SH-SY5Y (cell line): ENCODE results near the gene SLC24A4.

Experiments
- GATA2 ChIP-seq: IDR thresholded peaks from 2 replicates; pipeline ENCODE4 v1.6.1; 2011; ENCODE audit warnings: mild to moderate bottlenecking, low read depth, low read length
- GATA3 ChIP-seq: IDR thresholded peaks from 2 replicates; pipeline ENCODE4 v1.6.1; 2011; ENCODE audit warnings: low read depth, mild to moderate bottlenecking, low read length, moderate library complexity

Gene SLC24A4

GRCh38 chr14:92542766-92543554, 220.0 kb downstream of the SLC24A4 start:
- TF ChIP-seq GATA3 (no peak), GATA2 (no peak)

GRCh38 chr14:92544051-92544720, 221.2 kb downstream of the SLC24A4 start:
- TF ChIP-seq GATA3 (no peak), GATA2 (no peak)

- TF ChIP-seq GATA3 (no peak), GATA2 (no peak)
Measured at GRCh38 chr14:92546347-92547053, 223.5 kb downstream of the SLC24A4 start.

- no peak for TF ChIP-seq GATA3
- no peak for TF ChIP-seq GATA2
Measured at GRCh38 chr14:92549105-92549858, 226.3 kb downstream of the SLC24A4 start.

GRCh38 chr14:92549859-92550230, 226.9 kb downstream of the SLC24A4 start:
- TF ChIP-seq GATA2 (no peak), GATA3 (no peak)
